Gastroesophageal sphincter (tissue), 4 donors: ENCODE data around the gene KCTD2. TPM values are rescaled to one million over a fixed set of nuclear protein-coding genes. Genes with fewer than 3 reads are reported as not detected.

Source experiments
- ATAC-seq: fragments of 150-250 bp; one replicate; pipeline ENCODE4 v1.9.1; 2016; ENCODE audit warnings: mild to moderate bottlenecking, moderate library complexity
- H3K27ac ChIP-seq, 4 donors: fragments of 200-600 bp; sonication (generic) in 3 of 4; 1 replicate in 3 of 4; 2 replicates in 1 of 4; pipeline ENCODE4 v1.5.1; 2016 to 2019
- H3K27me3 ChIP-seq: fragments of 200-600 bp; sonication (generic); one replicate; pipeline ENCODE4 v1.5.1; 2019
- H3K36me3 ChIP-seq, 2 donors: fragments of 200-600 bp; sonication (generic); one replicate each; pipeline ENCODE4 v1.5.1; 2019; ENCODE audit warnings: control low read depth in 1 of 2
- H3K4me1 ChIP-seq, 3 donors: fragments of 200-600 bp; sonication (generic); 1 replicate in 2 of 3; 2 replicates in 1 of 3; pipeline ENCODE4 v1.5.1; 2016 to 2019; ENCODE audit warnings: control low read depth in 2 of 3
- H3K4me3 ChIP-seq, 2 donors: fragments of 200-600 bp; sonication (generic); one replicate each; pipeline ENCODE4 v1.5.1; 2019; ENCODE audit warnings: mild to moderate bottlenecking in 1 of 2, moderate library complexity in 1 of 2
- H3K9me3 ChIP-seq, 3 donors: fragments of 200-600 bp; sonication (generic); one replicate each; pipeline ENCODE4 v1.5.1; 2017 to 2019; ENCODE audit warnings: control low read depth in 2 of 3
- EP300 ChIP-seq: sonication (generic); formaldehyde crosslinking; IDR thresholded peaks from one replicate; pipeline ENCODE4 v1.6.1; 2017; ENCODE audit warnings: antibody characterized with exemption, mild to moderate bottlenecking
- POLR2A ChIP-seq, 2 donors: fragments of 450-650 bp; IDR thresholded peaks; one replicate each; pipeline ENCODE4 v1.6.1; 2017; ENCODE audit warnings: antibody characterized with exemption in 2 of 2, mild to moderate bottlenecking in 2 of 2, moderate library complexity in 1 of 2
- POLR2AphosphoS5 ChIP-seq: sonication (generic); formaldehyde crosslinking; IDR thresholded peaks from one replicate; pipeline ENCODE4 v1.6.1; 2017; ENCODE audit warnings: antibody characterized with exemption
- WGBS, 2 donors: methylation state at CpG; one replicate each; pipeline ENCODE4 v1.1.5; 2018; ENCODE audit warnings: low coverage in 1 of 2; 5-methylcytosine and 5-hydroxymethylcytosine counted together
- total RNA-seq, 4 donors: library from RNA; depleted of rRNA; stranded (reverse); fragments of >200 nt; gene quantifications; one replicate each; pipeline ENCODE4 v1.1.0, GENCODE V29; 2016
- TF ChIP-seq, protein P1 (sequence below), 4 experiments: fragments of 200-600 bp in 2 of 4; fragments of 450-650 bp in 2 of 4; sonication (generic) in 1 of 4; IDR thresholded peaks; one replicate each; pipeline ENCODE4 v1.5.1; 2017 to 2019; ENCODE audit warnings: antibody characterized with exemption in 4 of 4, mild to moderate bottlenecking in 2 of 4, moderate library complexity in 2 of 4

The KCTD2 gene
- total RNA-seq, 4 donors from 2014 or later: 27.1 to 39.7 (median 28.8) TPM

DNA sequence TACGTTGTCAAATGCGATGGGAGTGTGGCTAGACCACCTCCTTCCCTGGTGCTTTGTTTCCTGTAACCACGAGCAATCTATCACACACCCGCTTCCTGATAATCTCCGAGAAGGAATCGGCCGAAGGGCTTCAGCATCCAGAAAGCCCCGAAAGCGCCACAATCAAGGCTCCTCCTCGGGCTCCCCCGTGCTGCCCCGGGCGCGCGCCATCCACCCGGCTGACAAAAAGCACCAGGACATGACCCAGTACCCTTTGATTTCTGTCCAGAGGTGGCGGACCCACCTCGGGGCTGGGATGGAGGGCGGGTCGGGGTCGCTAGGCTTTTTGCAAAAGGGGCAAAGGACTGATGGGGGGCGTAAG is 62.0 kb downstream of the KCTD2 start:
- H3K4me1 ChIP-seq: peaks cover 0 to 39% (median 15%) of the 10 kb centered on the region in 3 donors
- WGBS, 2 donors: 6% methylated on average over 3 of the region's 22 CpGs; no CpG with 5 or more reads in 1 of the 2 donors
- H3K9me3 ChIP-seq: no peaks in the 10 kb centered on the region
- H3K27ac ChIP-seq: peak overlapping the region in 1 of 4 donors; percentile 81
- H3K4me3 ChIP-seq: peak overlapping the region; percentile 68 to 86
- TF ChIP-seq, protein P1, sequence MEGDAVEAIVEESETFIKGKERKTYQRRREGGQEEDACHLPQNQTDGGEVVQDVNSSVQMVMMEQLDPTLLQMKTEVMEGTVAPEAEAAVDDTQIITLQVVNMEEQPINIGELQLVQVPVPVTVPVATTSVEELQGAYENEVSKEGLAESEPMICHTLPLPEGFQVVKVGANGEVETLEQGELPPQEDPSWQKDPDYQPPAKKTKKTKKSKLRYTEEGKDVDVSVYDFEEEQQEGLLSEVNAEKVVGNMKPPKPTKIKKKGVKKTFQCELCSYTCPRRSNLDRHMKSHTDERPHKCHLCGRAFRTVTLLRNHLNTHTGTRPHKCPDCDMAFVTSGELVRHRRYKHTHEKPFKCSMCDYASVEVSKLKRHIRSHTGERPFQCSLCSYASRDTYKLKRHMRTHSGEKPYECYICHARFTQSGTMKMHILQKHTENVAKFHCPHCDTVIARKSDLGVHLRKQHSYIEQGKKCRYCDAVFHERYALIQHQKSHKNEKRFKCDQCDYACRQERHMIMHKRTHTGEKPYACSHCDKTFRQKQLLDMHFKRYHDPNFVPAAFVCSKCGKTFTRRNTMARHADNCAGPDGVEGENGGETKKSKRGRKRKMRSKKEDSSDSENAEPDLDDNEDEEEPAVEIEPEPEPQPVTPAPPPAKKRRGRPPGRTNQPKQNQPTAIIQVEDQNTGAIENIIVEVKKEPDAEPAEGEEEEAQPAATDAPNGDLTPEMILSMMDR (IDR thresholded peaks at IDR 0.05): no peak
- TF ChIP-seq POLR2A (IDR thresholded peaks at IDR 0.05) (no peak), POLR2AphosphoS5 (no peak)
- no peaks in the 10 kb centered on the region for H3K36me3 ChIP-seq
- no peak for ATAC-seq
- H3K27me3 ChIP-seq: no peaks in the 10 kb centered on the region

DNA sequence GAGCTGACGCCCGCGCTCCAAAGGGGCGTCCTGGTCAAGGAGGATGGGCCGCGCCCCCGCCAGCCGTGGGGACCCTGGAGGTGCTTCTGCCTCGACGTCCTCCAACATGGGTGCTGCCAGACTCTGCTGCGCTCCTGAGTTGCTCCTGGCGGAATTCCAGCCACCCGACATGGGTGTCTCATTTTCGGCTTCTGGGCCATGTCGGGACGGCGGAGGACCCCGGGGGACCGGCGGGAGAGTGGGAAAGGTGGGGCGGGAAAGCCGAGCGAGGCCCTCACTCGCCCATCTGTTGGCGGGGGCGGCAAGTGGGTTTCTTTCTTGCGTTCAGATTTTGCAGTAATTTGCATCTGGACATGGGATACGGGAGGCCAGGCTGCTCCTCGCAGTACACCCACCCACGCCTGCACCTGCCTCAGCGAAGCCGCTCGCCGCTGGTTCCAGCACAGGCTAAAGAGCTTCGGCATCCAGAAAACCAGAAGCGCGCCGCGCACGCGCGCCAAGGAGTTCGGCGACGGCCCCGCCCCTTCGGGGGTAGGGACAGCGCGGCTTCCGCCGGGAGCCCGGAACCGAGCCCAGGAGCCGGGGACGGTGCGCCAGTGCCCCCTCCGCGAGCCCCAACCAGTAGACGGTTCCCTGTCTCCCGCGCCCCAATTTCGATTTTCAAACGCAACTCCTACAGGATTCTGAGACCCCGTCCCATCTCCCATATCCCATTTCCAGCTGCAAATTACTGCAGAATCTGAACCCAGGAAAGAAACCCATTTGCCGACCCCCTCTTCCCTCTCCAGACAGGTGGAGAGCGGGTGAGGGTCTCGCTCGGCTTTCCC is 62.6 kb downstream of the KCTD2 start, which contains the start of gene ARMC7:
Gene ARMC7 (plus strand): TSS at position 563 of the 827 bp plus-strand sequence. CDS start 320 bp downstream, outside the sequence.
- no peaks in the 10 kb centered on the region for H3K36me3 ChIP-seq
- H3K9me3 ChIP-seq: no peaks in the 10 kb centered on the region
- peak within 1 kb of the TSS; percentile 9 to 81 (median 70) for H3K27ac ChIP-seq
- 0% methylated on average over 1 of the region's 68 CpGs; no CpG with 5 or more reads in 1 of the 2 donors for WGBS, 2 donors
- peak within 1 kb of the TSS; percentile 68 to 86 for H3K4me3 ChIP-seq
- peak; percentile 89 for ATAC-seq
- peaks cover 0 to 45% (median 18%) of the 10 kb centered on the region in 3 donors for H3K4me1 ChIP-seq
- TF ChIP-seq POLR2AphosphoS5: peak; percentile 55
- TF ChIP-seq EP300: no peak
- TF ChIP-seq, protein P1 (IDR thresholded peaks at IDR 0.05): peak in 1 of 4 experiments; percentile 14
- peak; percentile 59 to 78 for TF ChIP-seq POLR2A (IDR thresholded peaks at IDR 0.05)
- no peaks in the 10 kb centered on the region for H3K27me3 ChIP-seq

DNA sequence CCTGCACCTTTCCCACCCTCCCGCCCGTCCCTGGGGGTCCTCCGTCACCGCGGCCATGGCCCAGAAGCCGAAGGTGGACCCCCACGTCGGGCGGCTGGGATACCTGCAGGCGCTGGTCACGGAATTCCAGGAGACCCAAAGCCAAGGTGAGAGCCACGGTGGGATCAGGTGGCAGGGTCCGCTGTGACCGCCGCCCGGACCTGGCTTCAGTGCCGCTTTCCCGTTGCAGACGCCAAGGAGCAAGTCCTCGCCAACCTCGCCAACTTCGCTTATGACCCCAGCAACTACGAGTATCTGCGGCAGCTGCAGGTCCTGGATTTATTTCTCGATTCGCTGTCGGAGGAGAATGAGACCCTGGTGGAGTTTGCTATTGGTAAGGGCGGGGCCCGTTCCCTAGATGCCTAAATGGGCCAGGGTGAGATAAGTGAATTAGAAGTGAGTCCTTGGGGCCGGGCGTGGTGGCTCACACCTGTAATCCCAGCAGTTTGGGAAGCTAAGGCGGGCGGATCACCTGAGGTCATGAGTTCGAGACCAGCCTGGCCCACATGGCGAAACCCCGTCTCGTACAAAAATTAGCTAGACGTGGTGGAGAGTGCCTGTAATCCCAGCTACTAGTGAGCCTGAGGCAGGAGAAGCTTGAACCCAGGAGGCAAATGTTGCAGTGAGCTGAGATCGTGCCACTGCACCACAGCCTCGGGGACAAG is 63.4 kb downstream of the KCTD2 start:
- Histone ChIP-seq H3K36me3 (no peaks in the 10 kb centered on the region), H3K4me1 (peaks cover 0 to 53% (median 22%) of the 10 kb centered on the region in 3 donors), H3K9me3 (no peaks in the 10 kb centered on the region), H3K27me3 (no peaks in the 10 kb centered on the region), H3K27ac (peak overlapping the region; percentile 9 to 81 (median 70)), H3K4me3 (peak overlapping the region; percentile 68 to 86)
- no peak for TF ChIP-seq POLR2A (IDR thresholded peaks at IDR 0.05)
- TF ChIP-seq, protein P1 (IDR thresholded peaks at IDR 0.05): no peak
- TF ChIP-seq POLR2AphosphoS5: no peak
- TF ChIP-seq EP300: no peak
- WGBS, 2 donors: 66 to 82% methylated on average over 2 to 8 of the region's 40 CpGs
- no peak for ATAC-seq

DNA sequence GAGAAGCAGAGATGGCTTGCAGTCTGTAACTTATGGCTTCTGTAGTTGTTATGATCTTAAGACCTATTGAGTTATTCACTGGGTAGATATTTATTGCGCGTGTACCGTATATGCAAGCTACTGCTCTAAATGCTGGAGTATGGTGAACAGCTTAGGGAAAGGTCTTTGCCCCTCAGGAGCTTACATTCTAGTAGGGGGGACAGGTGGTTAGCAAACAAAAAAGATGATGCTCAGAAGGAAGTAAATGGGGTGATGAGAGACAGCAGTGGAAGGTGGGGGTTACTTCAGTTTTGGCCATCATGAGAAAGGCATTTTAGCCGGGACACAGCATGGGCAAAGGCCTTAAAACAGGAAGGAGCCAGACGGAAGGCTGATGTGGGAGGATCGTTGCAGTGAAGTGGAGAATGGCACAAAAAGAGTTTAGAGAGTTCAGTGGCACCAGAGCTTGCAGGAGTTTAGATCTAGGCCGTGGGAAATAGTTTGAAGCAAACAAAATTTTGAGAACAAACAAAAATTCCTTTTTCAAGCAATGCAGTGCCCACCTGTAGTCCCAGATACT is 64.8 kb downstream of the KCTD2 start:
- peaks cover 0 to 65% (median 22%) of the 10 kb centered on the region in 3 donors for H3K4me1 ChIP-seq
- 83 to 86% methylated on average over 7 of the region's 7 CpGs for WGBS, 2 donors
- H3K27ac ChIP-seq: no peak overlapping the region
- no peak for ATAC-seq
- TF ChIP-seq POLR2A (IDR thresholded peaks at IDR 0.05) (no peak), EP300 (no peak), POLR2AphosphoS5 (no peak)
- TF ChIP-seq, protein P1 (IDR thresholded peaks at IDR 0.05): no peak
- H3K9me3 ChIP-seq: no peaks in the 10 kb centered on the region
- no peak overlapping the region for H3K4me3 ChIP-seq
- no peaks in the 10 kb centered on the region for H3K27me3 ChIP-seq
- peaks cover 0 to 9% of the 10 kb centered on the region in 2 donors for H3K36me3 ChIP-seq
